LNCaP clone FGC (cell line): Measurements from ENCODE around the gene EMC1.

ENCODE experiments used
- DNase-seq: peaks from one replicate; pipeline ENCODE4 v3.0.0-alpha.2; 2011; ENCODE audit warnings: low read depth
- H3K4me3 ChIP-seq: 2 replicates; pipeline ENCODE4 v1.5.1; 2011; ENCODE audit warnings: mild to moderate bottlenecking, low read depth, low read length, control low read depth
- CTCF ChIP-seq: IDR thresholded peaks from 2 replicates; pipeline ENCODE4 v1.5.1; 2012; ENCODE audit warnings: mild to moderate bottlenecking; ENCODE audit not compliant: control insufficient read depth, insufficient read depth; ENCODE audit errors: extremely low read depth

The EMC1 gene

GRCh38 chr1:19204446-19205266, 46.7 kb downstream of the EMC1 start:
- TF ChIP-seq CTCF = no peak
- H3K4me3 ChIP-seq = no peak overlapping the region
- DNase-seq = no peak

- no peak for TF ChIP-seq CTCF
Measured at GRCh38 chr1:19203440-19203839, 47.9 kb downstream of the EMC1 start.

DNA sequence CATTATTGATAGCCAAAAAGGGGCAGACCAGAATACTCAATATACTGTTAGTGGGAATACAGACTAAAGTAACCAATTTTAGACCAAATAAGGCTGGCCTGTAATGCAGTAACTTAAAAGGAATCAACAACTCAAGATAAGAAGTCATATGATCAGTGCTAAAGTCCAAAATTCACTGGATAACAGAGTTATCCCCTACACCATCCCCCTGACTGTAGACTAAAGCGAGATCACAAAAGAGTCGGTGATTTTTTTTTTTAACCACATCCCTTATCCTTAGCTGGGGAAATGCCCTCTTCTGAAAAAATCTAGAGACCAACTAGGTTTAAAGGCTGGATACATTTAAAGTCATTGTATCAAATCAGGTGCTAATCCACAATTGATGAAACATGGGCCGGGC, 48.9 kb downstream of the EMC1 start:
- DNase-seq = no peak
- no peak for TF ChIP-seq CTCF

More at GRCh38 chr1:19203440-19203839, 47.9 kb downstream of the EMC1 start:
- DNase-seq = peak; percentile 92
- H3K4me3 ChIP-seq = no peak overlapping the region

DNA sequence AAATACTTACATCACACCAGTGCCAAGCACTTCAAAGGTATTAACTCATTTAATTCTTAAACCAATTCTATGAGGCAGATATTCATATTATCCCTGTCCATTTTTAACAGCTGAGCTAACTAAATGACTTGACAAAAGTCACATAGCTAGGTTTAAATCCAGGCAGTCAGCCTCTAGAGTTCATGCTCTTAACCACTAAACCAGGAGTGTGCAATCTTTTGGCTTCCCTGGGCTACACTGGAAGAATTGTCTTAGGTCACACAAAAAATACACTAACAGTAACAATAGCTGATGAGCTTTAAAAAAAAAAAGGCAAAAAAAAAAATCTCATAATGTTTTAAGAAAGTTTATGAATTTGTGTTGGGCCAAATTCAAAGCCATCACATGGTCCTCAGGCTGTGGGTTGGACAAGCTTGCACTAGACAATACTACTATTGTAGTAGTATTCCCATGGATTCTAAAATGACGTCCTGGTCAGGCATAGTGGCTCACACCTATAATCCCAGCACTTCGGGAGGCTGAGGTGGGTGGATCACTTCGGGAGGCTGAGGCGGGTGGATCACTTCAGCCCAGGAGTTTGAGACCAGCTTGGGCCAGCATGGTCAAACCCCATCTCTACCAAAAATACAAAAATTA, 51.2 kb downstream of the EMC1 start:
- DNase-seq = no peak
- no peak overlapping the region for H3K4me3 ChIP-seq
- TF ChIP-seq CTCF = no peak

More for the DNA sequence above, 48.9 kb downstream of the EMC1 start:
- H3K4me3 ChIP-seq = no peak overlapping the region

DNA sequence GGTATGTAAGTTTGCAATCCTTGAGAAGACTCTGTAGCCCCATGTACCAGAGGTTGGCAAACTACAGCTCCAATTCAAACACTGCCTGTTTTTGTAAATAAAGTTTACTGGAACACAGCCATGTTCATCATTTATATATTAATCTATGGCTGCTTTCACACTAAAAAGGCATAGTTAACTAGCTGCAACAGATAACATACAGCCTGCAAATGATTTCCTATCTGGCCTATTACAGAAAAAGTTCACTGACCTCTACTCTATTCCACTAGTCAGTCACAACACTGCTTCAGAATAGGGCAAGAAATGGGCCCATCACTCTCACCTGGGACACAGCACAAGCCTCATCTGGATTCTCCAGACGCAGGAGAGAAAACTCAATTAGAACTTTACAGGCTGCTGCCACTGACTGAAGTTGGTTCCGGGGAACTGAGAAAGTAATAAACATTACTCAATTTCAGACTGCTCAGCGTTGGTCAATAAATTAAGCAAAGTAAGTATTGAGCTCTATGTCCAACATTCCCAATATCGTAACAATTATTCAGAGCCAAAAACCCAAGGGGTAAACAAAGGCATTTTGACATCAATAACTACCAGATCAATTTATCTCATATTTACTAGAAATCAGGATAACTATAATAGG, 51.9 kb downstream of the EMC1 start:
- no peak overlapping the region for H3K4me3 ChIP-seq
- TF ChIP-seq CTCF = no peak
- DNase-seq = no peak

DNA sequence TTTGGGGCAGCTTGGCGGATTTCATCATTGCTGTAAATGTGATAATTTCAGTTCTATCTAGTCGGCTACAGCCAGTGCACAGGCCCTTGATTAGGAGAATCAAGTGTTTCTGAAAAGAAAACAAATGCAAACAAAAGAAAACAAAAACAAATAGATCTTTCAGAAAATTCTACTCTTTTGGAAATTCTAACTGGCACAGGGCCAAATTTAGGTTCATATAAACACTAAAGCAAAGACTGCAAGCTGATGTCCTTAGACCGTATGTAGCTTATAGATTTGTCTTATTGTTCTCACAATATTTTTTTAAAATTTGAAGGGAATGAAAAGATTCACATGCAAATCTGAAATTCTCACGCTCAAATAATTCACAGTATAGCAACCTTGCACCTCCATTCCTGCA, 52.5 kb downstream of the EMC1 start:
- TF ChIP-seq CTCF = no peak
- H3K4me3 ChIP-seq = no peak overlapping the region
- no peak for DNase-seq
